Chondrocyte (in vitro differentiated cells): Measurements from ENCODE around the gene MYO1A. TPM values are rescaled to one million over a fixed set of nuclear protein-coding genes. Genes with fewer than 3 reads are reported as not detected.
A peak's percentile ranks its signal among the peaks of the same experiment; 100 is the strongest.

ENCODE experiments used
- DNase-seq: peaks from one replicate; pipeline ENCODE4 v3.0.0; 2021; ENCODE audit warnings: mixed read lengths, low spot score
- H3K27ac Mint-ChIP-seq: one replicate; pipeline ENCODE4 v1.8.0; 2021; ENCODE audit warnings: mild to moderate bottlenecking, moderate library complexity, mixed read lengths; ENCODE audit not compliant: unreplicated experiment
- H3K27me3 Mint-ChIP-seq: 2 replicates; pipeline ENCODE4 v1.8.0; 2021; ENCODE audit warnings: low read depth, mixed read lengths
- H3K36me3 Mint-ChIP-seq: 2 replicates; pipeline ENCODE4 v1.8.0; 2021; ENCODE audit warnings: low read depth, mixed read lengths
- H3K4me1 Mint-ChIP-seq: 2 replicates; pipeline ENCODE4 v1.8.0; 2021; ENCODE audit warnings: low read depth, mild to moderate bottlenecking, mixed read lengths
- H3K4me3 Mint-ChIP-seq: one replicate; pipeline ENCODE4 v1.8.0; 2021; ENCODE audit warnings: mild to moderate bottlenecking, moderate library complexity, mixed read lengths; ENCODE audit not compliant: unreplicated experiment
- H3K9me3 Mint-ChIP-seq: 2 replicates; pipeline ENCODE4 v1.8.0; 2021; ENCODE audit warnings: low read depth, mixed read lengths
- total RNA-seq: library from RNA; stranded (reverse); gene quantifications from 3 replicates; pipeline ENCODE4 v1.2.1, GENCODE V29; 2021
- TF ChIP-seq, protein P1 (sequence below): fragments of 200-600 bp; sonication (generic); IDR thresholded peaks from 2 replicates; pipeline ENCODE4 v1.5.0; 2021; ENCODE audit warnings: antibody characterized with exemption, mild to moderate bottlenecking, moderate library complexity

The MYO1A gene
- total RNA-seq, 1 donor from 2014 or later: not detected

GRCh38 chr12:57092529-57092862, 42.6 kb upstream of the MYO1A start:
- Mint-ChIP-seq H3K9me3 (no peaks in the 10 kb centered on the region), H3K4me1 (peaks cover 57% of the 10 kb centered on the region), H3K27ac (peak overlapping the region; percentile 74), H3K36me3 (peaks cover 16% of the 10 kb centered on the region), H3K4me3 (no peak overlapping the region), H3K27me3 (no peaks in the 10 kb centered on the region)
- no peak for DNase-seq
- TF ChIP-seq, protein P1, sequence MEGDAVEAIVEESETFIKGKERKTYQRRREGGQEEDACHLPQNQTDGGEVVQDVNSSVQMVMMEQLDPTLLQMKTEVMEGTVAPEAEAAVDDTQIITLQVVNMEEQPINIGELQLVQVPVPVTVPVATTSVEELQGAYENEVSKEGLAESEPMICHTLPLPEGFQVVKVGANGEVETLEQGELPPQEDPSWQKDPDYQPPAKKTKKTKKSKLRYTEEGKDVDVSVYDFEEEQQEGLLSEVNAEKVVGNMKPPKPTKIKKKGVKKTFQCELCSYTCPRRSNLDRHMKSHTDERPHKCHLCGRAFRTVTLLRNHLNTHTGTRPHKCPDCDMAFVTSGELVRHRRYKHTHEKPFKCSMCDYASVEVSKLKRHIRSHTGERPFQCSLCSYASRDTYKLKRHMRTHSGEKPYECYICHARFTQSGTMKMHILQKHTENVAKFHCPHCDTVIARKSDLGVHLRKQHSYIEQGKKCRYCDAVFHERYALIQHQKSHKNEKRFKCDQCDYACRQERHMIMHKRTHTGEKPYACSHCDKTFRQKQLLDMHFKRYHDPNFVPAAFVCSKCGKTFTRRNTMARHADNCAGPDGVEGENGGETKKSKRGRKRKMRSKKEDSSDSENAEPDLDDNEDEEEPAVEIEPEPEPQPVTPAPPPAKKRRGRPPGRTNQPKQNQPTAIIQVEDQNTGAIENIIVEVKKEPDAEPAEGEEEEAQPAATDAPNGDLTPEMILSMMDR: no peak

DNA sequence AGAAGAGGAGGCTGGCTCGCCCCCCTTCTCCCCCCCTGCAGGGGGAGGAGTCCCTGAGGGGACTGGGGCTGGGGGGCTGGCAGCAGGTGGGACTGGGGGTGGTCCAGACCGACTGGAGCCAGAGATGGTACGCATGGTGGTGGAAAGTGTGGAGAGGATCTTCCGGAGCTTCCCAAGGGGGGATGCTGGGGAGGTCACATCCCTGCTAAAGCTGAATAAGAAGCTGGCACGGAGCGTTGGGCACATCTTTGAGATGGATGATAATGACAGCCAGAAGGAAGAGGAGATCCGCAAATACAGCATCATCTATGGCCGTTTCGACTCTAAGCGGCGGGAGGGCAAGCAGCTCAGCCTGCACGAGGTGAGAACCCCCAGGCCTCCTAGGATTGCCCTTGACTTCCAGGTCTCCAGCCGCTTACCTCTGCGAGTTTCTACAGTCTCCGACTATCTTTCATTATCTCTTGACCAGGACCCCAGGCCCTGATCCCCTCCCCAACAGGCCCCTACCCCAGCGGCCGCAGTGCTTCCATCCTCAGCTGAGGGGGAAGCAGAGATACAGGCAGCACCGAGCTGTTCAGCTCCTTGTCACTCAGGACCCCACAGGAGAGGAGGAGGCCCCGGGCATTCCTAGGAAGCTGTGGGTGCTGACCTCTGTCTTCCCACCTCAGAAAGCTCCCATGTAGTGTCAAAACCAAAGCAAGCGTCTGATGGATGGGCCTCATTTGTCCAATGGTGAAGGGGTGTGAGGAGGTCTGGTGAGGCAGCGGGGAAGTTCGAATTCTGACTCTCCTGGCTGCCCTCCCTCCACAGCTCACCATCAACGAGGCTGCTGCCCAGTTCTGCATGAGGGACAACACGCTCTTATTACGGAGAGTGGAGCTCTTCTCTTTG, 42.0 kb upstream of the MYO1A start:
- H3K36me3 Mint-ChIP-seq: peaks cover 16% of the 10 kb centered on the region
- TF ChIP-seq, protein P1: no peak
- no peak for DNase-seq
- H3K27me3 Mint-ChIP-seq: no peaks in the 10 kb centered on the region
- no peak overlapping the region for H3K27ac Mint-ChIP-seq
- H3K4me1 Mint-ChIP-seq: peaks cover 58% of the 10 kb centered on the region
- no peaks in the 10 kb centered on the region for H3K9me3 Mint-ChIP-seq
- H3K4me3 Mint-ChIP-seq: peak overlapping the region; percentile 33

DNA sequence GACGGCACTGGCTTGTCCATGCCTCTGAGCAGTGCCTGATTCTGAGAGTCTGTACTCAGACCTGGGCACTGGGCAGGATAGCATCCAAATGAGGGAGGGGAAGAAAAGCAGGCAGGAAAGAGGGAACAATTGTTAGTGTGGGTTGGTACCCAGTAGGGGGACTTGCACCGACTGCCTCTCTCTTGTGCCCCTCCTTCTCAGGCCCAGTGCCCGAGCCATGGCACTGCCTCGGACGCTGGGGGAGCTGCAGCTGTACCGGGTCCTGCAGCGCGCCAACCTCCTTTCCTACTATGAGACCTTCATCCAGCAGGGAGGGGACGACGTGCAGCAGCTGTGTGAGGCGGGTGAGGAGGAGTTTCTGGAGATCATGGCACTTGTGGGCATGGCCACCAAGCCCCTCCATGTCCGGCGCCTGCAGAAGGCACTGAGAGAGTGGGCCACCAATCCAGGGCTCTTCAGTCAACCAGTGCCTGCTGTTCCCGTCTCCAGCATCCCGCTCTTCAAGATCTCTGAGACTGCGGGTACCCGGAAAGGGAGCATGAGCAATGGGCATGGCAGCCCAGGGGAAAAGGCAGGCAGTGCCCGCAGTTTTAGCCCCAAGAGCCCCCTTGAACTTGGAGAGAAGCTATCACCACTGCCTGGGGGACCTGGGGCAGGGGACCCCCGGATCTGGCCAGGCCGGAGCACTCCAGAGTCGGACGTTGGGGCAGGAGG, 41.2 kb upstream of the MYO1A start:
- H3K36me3 Mint-ChIP-seq: peaks cover 13% of the 10 kb centered on the region
- DNase-seq: no peak
- peak overlapping the region; percentile 92 for H3K4me3 Mint-ChIP-seq
- H3K27me3 Mint-ChIP-seq: no peaks in the 10 kb centered on the region
- no peak overlapping the region for H3K27ac Mint-ChIP-seq
- peaks cover 66% of the 10 kb centered on the region for H3K4me1 Mint-ChIP-seq
- TF ChIP-seq, protein P1: no peak
- no peaks in the 10 kb centered on the region for H3K9me3 Mint-ChIP-seq

- Mint-ChIP-seq H3K27ac (no peak overlapping the region), H3K4me1 (peaks cover 71% of the 10 kb centered on the region), H3K9me3 (no peaks in the 10 kb centered on the region), H3K27me3 (no peaks in the 10 kb centered on the region), H3K4me3 (peak overlapping the region; percentile 92), H3K36me3 (peaks cover 12% of the 10 kb centered on the region)
- TF ChIP-seq, protein P1: no peak
- no peak for DNase-seq
Measured at GRCh38 chr12:57090490-57090889, 40.6 kb upstream of the MYO1A start.
